Neutrophil (primary cell): Measurements from ENCODE around the gene NUFIP1.
A peak's percentile ranks its signal among the peaks of the same experiment; 100 is the strongest.
"Not testable (repeated sequence)": the region's sequence is repeated elsewhere in the genome, so short reads cannot be mapped to it uniquely, and the experiment has no call there.

ENCODE experiments used
- H3K27ac ChIP-seq: fragments of 200-600 bp; sonication (generic); 2 replicates; pipeline ENCODE4 v1.5.1; 2016; ENCODE audit warnings: mild to moderate bottlenecking, moderate library complexity
- H3K27me3 ChIP-seq: fragments of 200-600 bp; sonication (generic); 2 replicates; pipeline ENCODE4 v1.6.0; 2016; ENCODE audit warnings: mild to moderate bottlenecking
- H3K36me3 ChIP-seq: fragments of 200-600 bp; sonication (generic); 2 replicates; pipeline ENCODE4 v1.5.1; 2017
- H3K4me1 ChIP-seq, 2 experiments: fragments of 200-600 bp in 1 of 2; sonication (generic) in 1 of 2; 1 replicate in 1 of 2; 2 replicates in 1 of 2; pipeline versions ENCODE4 v1.5.1 to v1.6.1; 2013 to 2016; ENCODE audit warnings: low read depth in 1 of 2, low read length in 1 of 2, mild to moderate bottlenecking in 1 of 2, moderate library complexity in 1 of 2; ENCODE audit not compliant: control insufficient read depth in 1 of 2, insufficient read depth in 1 of 2
- H3K4me3 ChIP-seq, 2 experiments: fragments of 200-600 bp in 1 of 2; sonication (generic) in 1 of 2; 1 replicate in 1 of 2; 2 replicates in 1 of 2; pipeline ENCODE4 v1.5.1; 2013 to 2016; ENCODE audit warnings: low read depth in 1 of 2, low read length in 1 of 2, mild to moderate bottlenecking in 1 of 2, moderate library complexity in 1 of 2
- H3K9me3 ChIP-seq: fragments of 200-600 bp; sonication (generic); 2 replicates; pipeline ENCODE4 v1.5.1; 2016
- TF ChIP-seq, protein P1 (sequence below): fragments of 200-600 bp; sonication (generic); IDR thresholded peaks from 2 replicates; pipeline ENCODE4 v1.5.1; 2016; ENCODE audit warnings: antibody characterized with exemption

NUFIP1 gene

DNA sequence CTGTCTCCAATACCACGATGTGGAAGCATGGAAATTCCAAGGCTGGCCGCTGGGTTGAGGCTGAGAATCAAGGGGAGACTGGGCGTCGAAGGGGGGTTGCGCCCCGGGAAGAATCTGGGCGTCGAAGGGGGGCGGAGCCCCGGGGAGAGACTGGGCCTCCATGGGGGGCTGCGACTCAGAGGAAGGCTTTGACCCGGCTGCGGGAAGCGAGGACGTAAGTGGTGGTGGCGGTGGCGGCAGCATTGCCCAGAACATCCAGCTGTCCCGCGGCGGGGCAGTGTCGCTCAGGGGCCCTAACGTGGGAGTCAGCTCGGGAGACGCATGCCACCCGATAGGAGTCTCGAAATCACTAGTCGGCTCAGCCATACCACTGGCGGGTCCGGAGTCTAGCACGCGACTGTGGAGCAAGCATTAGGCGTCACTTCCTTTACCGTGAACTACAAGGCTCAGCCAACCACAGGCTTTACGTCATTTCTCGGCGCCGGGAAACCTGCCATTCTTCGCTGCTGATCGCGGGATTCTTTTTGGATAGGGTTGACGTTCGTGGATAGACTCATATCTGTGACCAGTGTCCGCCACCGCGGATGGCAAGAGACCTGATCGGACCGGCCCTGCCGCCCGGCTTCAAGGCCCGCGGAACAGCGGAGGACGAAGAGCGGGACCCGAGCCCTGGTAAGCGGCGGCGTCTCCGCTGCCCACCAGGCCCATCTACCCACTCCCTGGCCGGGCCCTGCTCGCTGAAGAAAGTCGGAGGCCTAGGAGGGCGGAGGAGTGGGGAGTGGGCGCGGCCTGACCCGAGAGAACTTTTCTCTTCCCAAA, at the start of gene NUFIP1, which contains the start of gene GPALPP1:
TSS of gene NUFIP1 (minus strand) at position 401 of the 819 bp plus-strand sequence. CDS start at position 366, 35 bp downstream.
TSS of gene GPALPP1 (plus strand) at position 468 of the 819 bp plus-strand sequence. CDS start at position 585, 117 bp downstream.
- TF ChIP-seq, protein P1, sequence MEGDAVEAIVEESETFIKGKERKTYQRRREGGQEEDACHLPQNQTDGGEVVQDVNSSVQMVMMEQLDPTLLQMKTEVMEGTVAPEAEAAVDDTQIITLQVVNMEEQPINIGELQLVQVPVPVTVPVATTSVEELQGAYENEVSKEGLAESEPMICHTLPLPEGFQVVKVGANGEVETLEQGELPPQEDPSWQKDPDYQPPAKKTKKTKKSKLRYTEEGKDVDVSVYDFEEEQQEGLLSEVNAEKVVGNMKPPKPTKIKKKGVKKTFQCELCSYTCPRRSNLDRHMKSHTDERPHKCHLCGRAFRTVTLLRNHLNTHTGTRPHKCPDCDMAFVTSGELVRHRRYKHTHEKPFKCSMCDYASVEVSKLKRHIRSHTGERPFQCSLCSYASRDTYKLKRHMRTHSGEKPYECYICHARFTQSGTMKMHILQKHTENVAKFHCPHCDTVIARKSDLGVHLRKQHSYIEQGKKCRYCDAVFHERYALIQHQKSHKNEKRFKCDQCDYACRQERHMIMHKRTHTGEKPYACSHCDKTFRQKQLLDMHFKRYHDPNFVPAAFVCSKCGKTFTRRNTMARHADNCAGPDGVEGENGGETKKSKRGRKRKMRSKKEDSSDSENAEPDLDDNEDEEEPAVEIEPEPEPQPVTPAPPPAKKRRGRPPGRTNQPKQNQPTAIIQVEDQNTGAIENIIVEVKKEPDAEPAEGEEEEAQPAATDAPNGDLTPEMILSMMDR, result peak; percentile 10
- Histone ChIP-seq H3K4me3 (peak within 1 kb of the TSS; percentile 74 to 93), H3K4me1 (peaks cover 12 to 15% of the 10 kb centered on the region in 2 experiments), H3K27me3 (no peaks in the 10 kb centered on the region), H3K9me3 (no peaks in the 10 kb centered on the region), H3K27ac (peak within 1 kb of the TSS; percentile 68), H3K36me3 (no peaks in the 10 kb centered on the region)

DNA sequence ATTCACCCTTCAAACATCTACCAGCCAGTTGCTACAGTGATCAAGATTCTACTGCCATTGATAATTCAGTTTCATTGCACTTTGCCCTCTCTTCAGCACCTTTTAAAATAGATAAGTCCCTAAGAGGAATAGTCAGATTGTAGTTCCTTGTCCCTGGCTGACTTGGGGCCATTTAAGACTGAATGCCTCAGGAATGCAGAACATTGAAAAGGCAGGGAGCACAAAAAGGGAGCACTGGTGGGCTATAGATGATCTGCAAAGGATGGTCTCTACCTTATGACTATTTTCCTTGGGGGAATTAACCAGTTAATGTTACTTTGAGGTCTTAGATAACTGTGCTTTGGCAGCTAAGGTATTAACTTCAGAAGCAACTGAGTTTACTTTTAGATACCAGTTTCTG, 46.9 kb upstream of the NUFIP1 start:
- Histone ChIP-seq H3K4me3 (no peak overlapping the region), H3K27ac (no peak overlapping the region), H3K36me3 (peaks cover 3% of the 10 kb centered on the region), H3K9me3 (no peaks in the 10 kb centered on the region), H3K27me3 (no peaks in the 10 kb centered on the region), H3K4me1 (no peaks in the 10 kb centered on the region)
- TF ChIP-seq, protein P1, result no peak

DNA sequence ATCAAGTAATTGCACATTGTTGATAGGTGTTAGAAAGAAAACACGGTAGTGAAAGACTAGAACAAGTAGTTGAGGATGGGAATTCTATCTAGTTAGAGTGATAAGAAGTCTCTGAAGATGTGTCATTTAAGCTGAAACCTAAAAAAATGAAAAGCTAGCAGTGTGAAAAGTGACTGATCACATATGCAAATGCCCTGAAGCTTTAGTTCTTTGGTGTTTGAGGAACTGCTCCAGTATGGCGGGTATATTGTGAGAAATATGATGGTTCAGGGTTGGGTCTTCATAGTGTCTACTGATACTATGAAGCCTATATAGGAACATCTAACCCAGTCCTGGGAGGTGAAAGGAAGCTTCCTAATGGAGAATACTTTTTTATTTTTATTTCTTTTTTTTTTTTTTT, 45.1 kb upstream of the NUFIP1 start:
- Histone ChIP-seq H3K36me3 (peaks cover 3% of the 10 kb centered on the region), H3K27me3 (no peaks in the 10 kb centered on the region), H3K9me3 (no peaks in the 10 kb centered on the region), H3K4me1 (no peaks in the 10 kb centered on the region), H3K27ac (no peak overlapping the region), H3K4me3 (no peak overlapping the region)
- TF ChIP-seq, protein P1, result no peak

DNA sequence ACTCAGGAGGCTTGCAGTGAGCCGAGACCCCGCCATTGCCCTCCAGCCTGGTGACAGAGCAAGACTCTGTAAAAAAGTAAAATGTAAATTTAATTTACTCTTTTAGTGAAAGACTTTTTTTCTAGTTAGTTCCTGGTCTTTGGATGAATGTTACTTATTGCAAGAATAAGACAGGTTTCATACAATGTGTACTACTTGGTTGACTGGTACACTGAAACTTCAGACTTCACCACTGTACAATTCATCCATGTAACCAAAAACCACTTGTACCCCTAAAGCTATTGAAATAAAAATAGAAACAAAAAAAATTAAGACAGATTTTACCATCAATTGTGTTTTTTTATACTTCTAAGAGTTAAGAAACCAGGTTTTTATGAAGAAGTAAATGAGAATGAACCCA, 35.6 kb upstream of the NUFIP1 start:
- H3K4me3 ChIP-seq, result no peak overlapping the region
- TF ChIP-seq, protein P1, result no peak
- no peaks in the 10 kb centered on the region for H3K27me3 ChIP-seq
- peaks cover 48% of the 10 kb centered on the region for H3K36me3 ChIP-seq
- no peak overlapping the region for H3K27ac ChIP-seq
- H3K4me1 ChIP-seq, result no peaks in the 10 kb centered on the region
- no peaks in the 10 kb centered on the region for H3K9me3 ChIP-seq

DNA sequence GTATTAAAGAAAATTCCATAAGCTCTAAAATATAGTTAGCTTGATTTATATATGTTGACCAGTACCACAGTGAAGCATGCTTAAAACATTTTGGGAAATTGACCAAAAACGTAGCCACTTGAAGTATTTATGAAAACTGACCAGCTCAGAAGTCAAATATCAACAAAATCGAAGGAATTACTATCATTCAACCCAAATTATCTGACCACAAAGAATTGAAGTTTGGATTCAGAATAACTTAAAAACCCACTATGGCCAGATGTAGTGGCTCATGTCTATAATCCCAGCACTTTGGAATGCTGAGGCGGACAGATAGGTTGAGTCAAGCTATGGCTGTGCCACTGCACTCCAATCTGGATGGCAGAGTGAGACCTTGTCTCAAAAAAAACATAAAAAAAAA, 32.0 kb upstream of the NUFIP1 start:
- H3K27ac ChIP-seq, result no peak overlapping the region
- H3K4me3 ChIP-seq, result no peak overlapping the region
- no peaks in the 10 kb centered on the region for H3K4me1 ChIP-seq
- peaks cover 44% of the 10 kb centered on the region for H3K36me3 ChIP-seq
- TF ChIP-seq, protein P1, result no peak
- no peaks in the 10 kb centered on the region for H3K27me3 ChIP-seq
- no peaks in the 10 kb centered on the region for H3K9me3 ChIP-seq

DNA sequence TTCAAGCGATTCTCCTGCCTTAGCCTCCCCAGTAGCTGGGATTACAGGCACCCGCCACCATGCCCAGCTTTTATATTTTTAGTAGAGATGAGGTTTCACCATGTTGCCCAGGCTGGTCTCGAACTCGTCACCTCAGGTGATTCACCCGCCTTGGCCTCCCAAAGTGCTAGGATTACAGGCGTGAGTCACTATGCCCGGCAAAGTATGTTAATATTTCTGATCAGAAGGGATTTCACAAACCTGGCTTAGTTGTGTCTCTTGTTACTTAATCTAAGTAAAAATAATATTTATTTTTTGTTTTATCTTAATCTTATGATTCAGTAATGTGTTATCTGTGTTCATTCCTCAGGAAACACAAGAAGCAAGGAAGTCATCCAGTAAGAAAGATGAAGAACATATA, 30.7 kb upstream of the NUFIP1 start:
- not testable (repeated sequence) for H3K4me1 ChIP-seq, H3K27ac ChIP-seq

More for the DNA sequence above, 30.7 kb upstream of the NUFIP1 start:
- not testable (repeated sequence) for H3K4me3 ChIP-seq, H3K27me3 ChIP-seq, H3K9me3 ChIP-seq
- H3K36me3 ChIP-seq, result peaks cover 50% of the 10 kb centered on the region
